Measurements from ENCODE around the gene SPIC. TPM values are rescaled to one million over a fixed set of nuclear protein-coding genes. Genes with fewer than 3 reads are reported as not detected.

SPIC gene
- not detected in 2 replicates for total RNA-seq

DNA sequence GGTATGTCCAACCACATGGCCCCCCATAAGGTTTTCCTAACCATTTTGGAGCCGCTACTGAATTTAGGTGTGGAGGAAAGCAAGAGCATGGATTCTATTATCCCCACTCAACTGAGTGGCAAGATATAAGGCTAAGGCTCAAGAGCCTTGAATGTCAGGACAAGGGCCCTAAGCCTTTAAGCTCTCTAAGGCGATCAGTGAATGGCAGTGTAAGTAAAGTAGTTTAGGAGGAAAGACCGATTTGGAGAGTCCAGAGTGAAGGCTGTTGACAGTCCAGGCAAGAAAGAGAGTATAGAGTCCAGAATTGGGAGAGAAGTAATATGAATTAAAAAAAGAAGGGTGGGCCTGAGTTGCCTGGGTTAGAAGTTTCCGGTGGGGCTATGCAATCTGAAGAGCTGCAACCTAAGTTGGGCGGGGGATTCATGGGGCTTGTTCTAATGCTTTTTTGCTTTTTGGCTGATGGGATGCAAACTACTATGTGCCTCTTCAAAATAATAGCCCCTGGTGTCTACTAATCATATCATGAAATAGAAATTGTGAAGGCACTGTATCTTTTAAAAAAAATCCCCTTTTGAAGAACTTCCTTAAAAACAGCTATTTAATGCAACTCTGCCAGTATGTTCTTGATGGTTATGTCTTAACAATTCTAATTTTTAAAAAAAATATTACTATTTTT, at the start of gene SPIC:
Gene SPIC (plus strand): TSS at position 626 of the 676 bp plus-strand sequence. CDS start 1,569 bp downstream, outside the sequence.

Other genes starting within 250 kb of the SPIC start
- 18.5 and 23.1 TPM in 2 replicates for gene UTP20, start 195.2 kb upstream of the SPIC start, total RNA-seq
- gene ARL1, start 67.6 kb upstream of the SPIC start, total RNA-seq = 81.8 and 88.4 TPM in 2 replicates
- gene MYBPC1, start 119.6 kb downstream of the SPIC start, total RNA-seq = not detected in 2 replicates
- gene CHPT1, start 222.3 kb downstream of the SPIC start, total RNA-seq = 24.0 and 30.2 TPM in 2 replicates